Motor neuron (in vitro differentiated cells): Measurements from ENCODE around the gene RUNX2. TPM values are rescaled to one million over a fixed set of nuclear protein-coding genes. Genes with fewer than 3 reads are reported as not detected.

Experiments
- ATAC-seq, 8 experiments: fragments of 200-7000 bp; cut with Tn5 transposase; replicated peaks in 6 of 8; 2 replicates each; pipeline ENCODE4 v1.8.0; 2021; ENCODE audit warnings: mild to moderate bottlenecking in 8 of 8, moderate library complexity in 8 of 8
- H3K27ac ChIP-seq, 2 donors: fragments of 250-450 bp; sonication (Bioruptor Pico); 2 replicates each; pipeline ENCODE4 v1.9.0; 2021; ENCODE audit warnings: antibody characterized with exemption in 2 of 2, mild to moderate bottlenecking in 2 of 2, moderate library complexity in 1 of 2
- H3K4me1 ChIP-seq, 2 donors: fragments of 250-450 bp; sonication (Bioruptor Pico); replicated peaks in 1 of 2; 2 replicates each; pipeline ENCODE4 v1.6.1; 2021; ENCODE audit warnings: antibody characterized with exemption in 2 of 2, mild to moderate bottlenecking in 2 of 2, moderate library complexity in 1 of 2
- H3K4me3 ChIP-seq, 5 donors: fragments of 250-450 bp; sonication (Bioruptor Pico); 2 replicates each; pipeline ENCODE4 v1.9.0; 2021; ENCODE audit warnings: antibody characterized with exemption in 5 of 5, mild to moderate bottlenecking in 5 of 5, moderate library complexity in 4 of 5
- WGBS, 10 experiments: fragments of 450-650 bp; shearing (Covaris generic); methylation state at CpG; one replicate each; pipeline ENCODE4 v1.0.0; 2022; 5-methylcytosine and 5-hydroxymethylcytosine counted together
- in situ Hi-C, 9 experiments: fragments of 400-800 bp; cut with MboI; loops; one replicate each; pipeline ENCODE4 v1.15.0; 2021; ENCODE audit warnings: low sequenced_read_pairs in 9 of 9, low pct_unique_long_range_greater_than_20kb in 2 of 9; ENCODE audit not compliant: unreplicated experiment in 9 of 9
- total RNA-seq, 8 experiments: library from RNA; unstranded; fragments of 300-600 nt; gene quantifications; 2 replicates each; pipeline versions ENCODE4 v1.2.3 to v1.2.4, GENCODE V29; 2022

The RUNX2 gene
- total RNA-seq, 8 experiments from 2014 or later = 0.46 to 7.8 (median 1.8) TPM

GRCh38 chr6:45698046-45698445 lies 369.9 kb downstream of the RUNX2 start:
- peak in 2 of 8 experiments; percentile 51 to 53 for ATAC-seq
- 13 to 100% (median 83%) methylated on average over 1 to 2 of the region's 2 CpGs; no CpG with 5 or more reads in 4 of the 10 experiments for WGBS, 10 experiments
- no peak overlapping the region for H3K4me3 ChIP-seq
- H3K27ac ChIP-seq = no peak overlapping the region
- H3K4me1 ChIP-seq = no peaks in the 10 kb centered on the region
- in situ Hi-C loops = no loop called here

- in situ Hi-C loops = loop anchor here in 7 of 9 experiments (25.0 kb wide), 5 partner anchors 287 to 1212 kb away; partner anchors contain the start of gene SUPT3H (in 1 of the 7)
- H3K4me1 ChIP-seq = no peaks in the 10 kb centered on the region
- H3K27ac ChIP-seq = no peak overlapping the region
- no peak for ATAC-seq
- H3K4me3 ChIP-seq = no peak overlapping the region
- WGBS, 10 experiments = 76 to 100% (median 88%) methylated on average over 1 to 3 of the region's 3 CpGs; no CpG with 5 or more reads in 1 of the 10 experiments
Measured at GRCh38 chr6:45699663-45700062, 371.5 kb downstream of the RUNX2 start.

DNA sequence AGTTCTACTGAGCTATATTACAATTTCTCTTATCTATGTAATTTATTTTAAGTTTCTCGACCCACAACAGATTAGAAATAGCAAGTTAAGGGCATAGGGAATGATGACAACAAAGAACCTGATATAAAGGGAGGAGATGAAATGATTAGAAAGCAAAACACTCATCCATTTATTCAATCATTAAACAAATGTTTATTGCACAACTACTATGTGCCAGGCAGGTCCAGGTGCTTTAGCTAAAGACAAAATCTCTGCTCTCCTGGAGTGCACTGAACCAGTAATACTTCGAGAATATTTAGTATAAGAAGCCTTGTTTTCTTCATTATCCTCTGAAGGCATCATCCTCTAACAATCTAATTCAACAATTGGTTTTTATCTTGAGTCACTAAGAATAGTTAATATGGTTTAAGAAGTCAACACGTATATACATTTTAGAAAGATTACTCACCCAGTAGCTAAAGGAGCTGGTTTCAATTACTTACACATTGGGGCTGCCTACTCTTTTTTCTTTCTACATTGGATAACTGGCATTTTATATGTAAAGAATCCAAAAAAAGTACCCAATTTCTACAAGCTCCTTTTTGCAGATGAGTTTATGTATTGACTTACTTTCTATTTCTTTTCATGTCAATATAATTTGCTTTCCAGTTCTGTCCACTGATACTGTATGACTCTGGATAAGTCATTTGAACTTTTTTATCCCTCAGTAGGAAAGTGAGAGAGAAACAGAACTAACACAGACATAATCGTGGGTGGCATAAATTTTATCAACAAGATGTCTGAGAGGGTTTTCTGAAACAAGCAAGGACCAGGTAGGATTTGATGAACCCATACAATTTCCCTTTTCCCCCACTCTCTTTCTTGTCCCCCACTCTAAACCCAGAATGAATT lies 375.0 kb downstream of the RUNX2 start:
- H3K4me1 ChIP-seq = no peaks in the 10 kb centered on the region
- in situ Hi-C loops = loop anchor here in 7 of 9 experiments (25.0 kb wide), 5 partner anchors 291 to 1216 kb away; partner anchors contain the start of gene SUPT3H (in 1 of the 7)
- WGBS, 10 experiments = 35 to 100% (median 63%) methylated on average over 1 to 4 of the region's 4 CpGs
- H3K27ac ChIP-seq = no peak overlapping the region
- ATAC-seq = no peak
- H3K4me3 ChIP-seq = no peak overlapping the region

DNA sequence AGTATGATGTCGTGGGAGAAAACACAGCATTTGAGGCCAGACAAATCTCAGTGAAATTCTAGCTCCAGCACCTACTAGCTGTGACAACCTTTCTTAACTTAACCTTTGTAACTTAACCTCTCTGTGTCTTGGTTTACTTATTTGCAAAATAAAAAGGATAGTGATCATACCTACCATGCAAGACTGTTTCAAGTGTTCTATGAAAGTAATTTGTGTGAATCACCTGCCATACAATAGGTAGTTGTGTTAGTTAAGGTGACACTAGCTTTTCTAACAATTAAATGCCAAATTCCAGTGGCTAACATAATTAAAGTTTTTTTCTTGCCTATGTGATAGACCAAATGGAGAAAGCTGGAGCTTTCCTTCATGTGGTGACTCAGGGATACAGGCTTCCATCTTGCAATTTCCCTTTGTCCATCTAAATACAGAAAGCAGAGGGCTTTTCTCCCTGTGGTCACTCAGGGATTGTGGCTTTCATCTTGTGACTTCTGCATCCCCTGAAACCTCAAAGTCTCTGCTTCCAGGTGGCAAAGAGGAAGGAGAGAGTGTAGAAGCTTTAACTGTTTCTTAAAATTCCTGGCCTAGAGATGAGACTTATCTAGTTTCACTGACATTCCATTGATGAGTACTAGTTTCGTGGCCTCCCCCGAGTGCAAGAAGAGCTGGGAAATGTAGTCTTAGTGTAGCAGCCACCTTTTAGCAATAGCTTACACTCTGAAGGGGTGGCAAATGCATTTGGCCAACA lies 376.1 kb downstream of the RUNX2 start:
- H3K4me1 ChIP-seq = no peaks in the 10 kb centered on the region
- 82 to 100% (median 95%) methylated on average over 1 to 3 of the region's 3 CpGs; no CpG with 5 or more reads in 2 of the 10 experiments for WGBS, 10 experiments
- H3K27ac ChIP-seq = no peak overlapping the region
- H3K4me3 ChIP-seq = no peak overlapping the region
- in situ Hi-C loops = loop anchor here in 7 of 9 experiments (25.0 kb wide), 5 partner anchors 292 to 1217 kb away; partner anchors contain the start of gene SUPT3H (in 1 of the 7)
- no peak for ATAC-seq

DNA sequence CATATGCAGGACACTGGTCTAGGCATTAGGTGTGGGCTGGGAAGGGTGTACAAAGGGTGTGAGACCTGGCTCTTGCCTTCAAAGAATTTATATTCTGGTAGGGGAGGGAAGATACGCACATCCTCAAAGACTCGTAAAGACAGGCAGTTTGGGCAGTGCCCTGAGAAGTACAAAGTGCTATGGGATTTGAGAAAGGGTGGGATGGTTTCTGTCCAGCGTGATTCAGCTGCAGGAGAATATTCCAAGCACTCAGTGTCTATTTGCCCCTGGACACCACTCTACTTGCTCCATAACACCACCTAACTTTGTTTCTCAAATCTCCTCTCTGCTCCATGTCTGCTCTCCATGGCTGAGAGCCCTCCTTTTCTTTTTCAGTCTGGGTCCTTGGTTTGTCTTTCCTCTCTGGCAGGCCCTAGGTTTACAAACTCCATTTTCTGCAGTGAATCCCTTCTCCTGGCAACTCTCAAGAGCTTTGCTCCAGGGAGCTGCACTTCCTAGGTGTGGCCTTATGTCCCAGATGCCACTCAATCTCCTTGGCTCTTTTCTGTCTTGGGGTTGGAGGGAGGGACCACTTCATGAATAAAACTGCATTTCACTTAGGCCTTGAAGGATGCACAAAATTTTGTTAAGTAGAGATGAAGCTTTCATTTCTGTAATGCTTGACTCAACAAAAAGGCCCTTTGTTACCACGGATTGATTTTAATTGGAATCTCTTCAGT lies 377.2 kb downstream of the RUNX2 start:
- no peak overlapping the region for H3K4me3 ChIP-seq
- in situ Hi-C loops = loop anchor here in 7 of 9 experiments (25.0 kb wide), 5 partner anchors 293 to 1218 kb away; partner anchors contain the start of gene SUPT3H (in 1 of the 7)
- peak in 2 of 8 experiments; percentile 75 to 92 for ATAC-seq
- WGBS, 10 experiments = 3 to 100% (median 77%) methylated on average over 1 to 4 of the region's 4 CpGs; no CpG with 5 or more reads in 2 of the 10 experiments
- H3K27ac ChIP-seq = no peak overlapping the region
- no peaks in the 10 kb centered on the region for H3K4me1 ChIP-seq

DNA sequence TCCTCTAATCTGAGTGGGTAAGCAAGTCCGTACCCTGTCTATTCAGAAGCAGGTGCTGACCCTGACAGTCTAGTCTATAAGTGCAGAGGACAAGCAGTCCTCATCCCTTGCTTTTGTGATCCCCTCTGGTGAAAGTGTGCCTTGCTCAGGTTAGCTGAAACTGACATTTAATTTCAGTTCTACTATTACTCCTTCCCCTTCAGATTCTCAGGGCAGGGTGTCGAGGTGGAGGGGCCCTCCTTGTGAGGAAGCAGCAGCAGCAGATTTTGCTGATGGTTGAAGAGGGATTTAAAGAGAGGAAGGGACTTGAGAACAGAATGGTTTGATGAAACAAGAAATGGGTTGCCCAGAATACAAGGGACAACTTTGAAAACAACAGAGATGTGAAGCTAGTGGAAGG lies 378.2 kb downstream of the RUNX2 start:
- in situ Hi-C loops = loop anchor here in 7 of 9 experiments (25.0 kb wide), 5 partner anchors 294 to 1219 kb away; partner anchors contain the start of gene SUPT3H (in 1 of the 7)
- WGBS, 10 experiments = 33 to 80% (median 47%) methylated on average over 1 to 2 of the region's 2 CpGs; no CpG with 5 or more reads in 2 of the 10 experiments
- no peaks in the 10 kb centered on the region for H3K4me1 ChIP-seq
- ATAC-seq = no peak
- no peak overlapping the region for H3K27ac ChIP-seq
- no peak overlapping the region for H3K4me3 ChIP-seq

DNA sequence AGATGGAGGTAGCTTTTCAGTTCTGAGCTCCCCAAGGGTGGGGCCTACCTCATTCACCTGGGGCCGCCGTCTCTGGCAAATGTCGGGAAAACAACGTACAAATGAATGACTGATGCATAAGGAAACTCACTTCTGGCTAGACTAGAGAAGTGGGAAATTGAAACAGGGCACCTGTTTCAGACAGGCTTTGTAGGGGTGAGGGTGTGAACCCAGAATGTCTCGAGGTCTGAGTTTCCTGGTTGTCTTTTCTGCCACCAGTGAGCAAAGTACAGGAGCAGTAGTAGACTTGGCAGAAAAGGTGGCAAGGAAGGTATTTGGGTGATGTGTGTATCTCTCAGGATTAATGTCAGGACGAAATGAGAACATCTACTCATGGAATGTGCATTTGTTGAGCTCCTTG lies 379.0 kb downstream of the RUNX2 start:
- no peak for ATAC-seq
- Histone ChIP-seq H3K27ac (no peak overlapping the region), H3K4me3 (no peak overlapping the region), H3K4me1 (no peaks in the 10 kb centered on the region)
- in situ Hi-C loops = loop anchor here in 7 of 9 experiments (25.0 kb wide), 5 partner anchors 295 to 1220 kb away; partner anchors contain the start of gene SUPT3H (in 1 of the 7)
- WGBS, 10 experiments = 71 to 100% (median 86%) methylated on average over 2 to 6 of the region's 6 CpGs; no CpG with 5 or more reads in 1 of the 10 experiments

DNA sequence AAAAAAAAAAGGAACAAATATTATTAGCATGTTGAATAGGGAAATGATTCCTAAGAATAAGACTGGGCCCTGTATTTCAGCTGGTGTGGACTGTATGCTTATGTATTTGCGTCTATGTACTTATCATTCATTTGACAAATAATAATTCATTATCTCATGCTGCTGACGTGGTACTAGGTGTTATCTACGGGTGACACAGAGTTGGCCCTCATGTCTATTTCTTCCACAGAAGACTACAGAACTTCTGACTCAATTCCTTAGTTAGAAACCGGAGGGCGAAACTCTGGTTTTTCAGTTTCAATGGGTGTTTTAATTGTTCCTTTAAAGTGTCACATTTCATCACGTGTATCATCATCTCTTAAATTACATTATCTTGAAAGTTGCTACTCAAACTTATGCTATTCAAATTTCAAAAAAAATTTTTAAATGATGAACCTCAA lies 381.7 kb downstream of the RUNX2 start:
- Histone ChIP-seq H3K27ac (no peak overlapping the region), H3K4me3 (no peak overlapping the region), H3K4me1 (peaks cover 2 to 3% of the 10 kb centered on the region in 2 donors)
- WGBS, 10 experiments = 77 to 94% (median 85%) methylated on average over 2 to 6 of the region's 6 CpGs; no CpG with 5 or more reads in 2 of the 10 experiments
- no peak for ATAC-seq
- in situ Hi-C loops = loop anchor here in 7 of 9 experiments (10.0 to 25.0 kb wide), 6 partner anchors 298 to 1235 kb away; partner anchors contain the start of gene SUPT3H (in 1 of the 7)

GRCh38 chr6:45710304-45710821 lies 382.2 kb downstream of the RUNX2 start:
- H3K4me1 ChIP-seq = peaks cover 2 to 3% of the 10 kb centered on the region in 2 donors
- H3K27ac ChIP-seq = no peak overlapping the region
- in situ Hi-C loops = loop anchor here in 7 of 9 experiments (10.0 to 25.0 kb wide), 6 partner anchors 298 to 1236 kb away; partner anchors contain the start of gene SUPT3H (in 1 of the 7)
- ATAC-seq = no peak
- 20 to 100% (median 82%) methylated on average over 1 to 3 of the region's 5 CpGs; no CpG with 5 or more reads in 4 of the 10 experiments for WGBS, 10 experiments
- no peak overlapping the region for H3K4me3 ChIP-seq

GRCh38 chr6:45712076-45712475 lies 383.9 kb downstream of the RUNX2 start:
- no peak for ATAC-seq
- Histone ChIP-seq H3K4me3 (no peak overlapping the region), H3K4me1 (peaks cover 2 to 3% of the 10 kb centered on the region in 2 donors), H3K27ac (no peak overlapping the region)
- in situ Hi-C loops = loop anchor here in 7 of 9 experiments (10.0 to 25.0 kb wide), 6 partner anchors 300 to 1237 kb away; partner anchors contain the start of gene SUPT3H (in 1 of the 7)
- 40 to 100% (median 84%) methylated on average over 1 to 11 of the region's 11 CpGs; no CpG with 5 or more reads in 2 of the 10 experiments for WGBS, 10 experiments

DNA sequence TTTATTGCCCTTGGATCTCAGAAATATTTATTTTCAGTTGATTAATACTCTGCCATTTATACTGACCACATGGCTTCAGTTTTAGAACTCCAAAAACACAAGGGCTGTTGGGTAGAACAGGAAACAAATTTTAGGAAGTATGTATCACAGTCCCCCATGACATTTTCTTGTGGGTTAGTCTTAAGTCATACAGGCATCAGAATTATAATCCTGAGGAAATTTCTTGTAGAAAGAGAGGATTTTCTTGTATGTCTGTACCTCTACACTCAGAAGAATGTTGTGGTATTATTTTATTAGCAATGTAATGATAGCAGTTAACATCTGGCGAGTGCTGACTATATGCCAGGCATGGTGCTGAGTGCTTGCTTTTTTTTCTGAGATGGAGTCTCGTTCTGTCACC lies 384.7 kb downstream of the RUNX2 start:
- ATAC-seq = no peak
- no peak overlapping the region for H3K27ac ChIP-seq
- WGBS, 10 experiments = 100% methylated on average over 1 to 2 of the region's 2 CpGs; no CpG with 5 or more reads in 4 of the 10 experiments
- H3K4me3 ChIP-seq = no peak overlapping the region
- peaks cover 2 to 3% of the 10 kb centered on the region in 2 donors for H3K4me1 ChIP-seq
- in situ Hi-C loops = loop anchor here in 7 of 9 experiments (10.0 to 25.0 kb wide), 6 partner anchors 300 to 1238 kb away; partner anchors contain the start of gene SUPT3H (in 1 of the 7)
